GM03348 (cell line): ENCODE measurements around the gene RASD2.
A peak's percentile ranks its signal among the peaks of the same experiment; 100 is the strongest.

Source experiments
- DNase-seq: peaks from one replicate; pipeline ENCODE4 v3.0.0; 2012; ENCODE audit warnings: low spot score

The RASD2 gene

GRCh38 chr22:35582861-35583670 is 42.4 kb downstream of the RASD2 start:
- peak; percentile 88 for DNase-seq

GRCh38 chr22:35586771-35587170 is 46.1 kb downstream of the RASD2 start:
- DNase-seq: no peak

GRCh38 chr22:35587447-35587870 is 46.8 kb downstream of the RASD2 start:
- DNase-seq: no peak

DNA sequence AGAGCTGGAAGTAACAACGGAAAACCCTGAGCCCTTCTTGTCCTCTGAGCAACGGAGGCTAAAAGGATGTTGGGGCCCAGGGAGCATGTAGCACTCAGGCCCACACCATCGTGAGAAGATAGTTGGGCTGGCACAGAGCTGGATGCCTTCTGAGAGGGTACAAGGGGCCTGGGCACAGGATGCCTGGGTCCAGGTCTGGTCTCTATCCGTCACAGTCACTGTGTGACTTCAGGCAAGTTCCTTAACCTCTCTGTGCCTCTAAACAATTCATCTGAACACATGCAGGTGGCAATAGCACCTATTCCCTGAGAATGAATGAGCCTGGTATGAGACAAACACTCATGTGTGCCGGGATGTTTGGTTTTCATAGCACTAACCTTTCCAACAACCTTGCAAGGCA is 47.3 kb downstream of the RASD2 start:
- no peak for DNase-seq

DNA sequence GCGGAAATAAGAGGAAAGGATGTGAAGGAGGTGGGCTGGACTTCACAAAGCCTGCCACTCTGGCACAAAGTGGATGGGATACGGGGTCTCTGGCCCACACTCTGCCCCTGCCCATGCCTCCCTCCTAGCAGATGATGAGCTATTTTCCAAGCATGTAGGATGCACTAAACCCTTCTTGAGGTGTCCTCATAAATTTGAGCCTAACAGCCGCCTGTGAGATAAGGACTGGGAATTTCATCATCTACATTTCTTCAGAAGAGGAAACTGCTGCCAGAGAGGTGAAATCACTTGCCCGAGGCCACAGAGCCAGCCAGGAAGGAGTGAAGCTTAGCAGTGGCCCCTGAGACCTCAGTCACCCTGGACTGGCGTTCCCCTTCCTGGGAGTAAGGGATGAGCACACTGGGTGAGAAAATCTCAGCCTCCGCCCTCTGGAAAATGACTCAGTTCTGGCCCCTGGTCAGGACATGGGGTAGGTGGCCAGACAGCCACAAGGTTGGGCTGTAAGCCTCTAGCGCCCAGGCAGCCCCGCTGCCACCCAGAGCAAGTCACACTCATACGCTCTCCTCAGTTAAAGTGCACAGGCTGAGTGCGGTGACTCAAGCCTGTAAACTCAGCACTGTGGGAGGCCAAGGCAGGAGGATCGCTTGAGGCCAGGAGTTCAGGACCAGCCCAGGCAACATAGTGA is 48.6 kb downstream of the RASD2 start:
- DNase-seq: peak; percentile 88

GRCh38 chr22:35589756-35590093 is 49.1 kb downstream of the RASD2 start:
- no peak for DNase-seq

GRCh38 chr22:35590634-35591295 is 50.1 kb downstream of the RASD2 start:
- DNase-seq: no peak

DNA sequence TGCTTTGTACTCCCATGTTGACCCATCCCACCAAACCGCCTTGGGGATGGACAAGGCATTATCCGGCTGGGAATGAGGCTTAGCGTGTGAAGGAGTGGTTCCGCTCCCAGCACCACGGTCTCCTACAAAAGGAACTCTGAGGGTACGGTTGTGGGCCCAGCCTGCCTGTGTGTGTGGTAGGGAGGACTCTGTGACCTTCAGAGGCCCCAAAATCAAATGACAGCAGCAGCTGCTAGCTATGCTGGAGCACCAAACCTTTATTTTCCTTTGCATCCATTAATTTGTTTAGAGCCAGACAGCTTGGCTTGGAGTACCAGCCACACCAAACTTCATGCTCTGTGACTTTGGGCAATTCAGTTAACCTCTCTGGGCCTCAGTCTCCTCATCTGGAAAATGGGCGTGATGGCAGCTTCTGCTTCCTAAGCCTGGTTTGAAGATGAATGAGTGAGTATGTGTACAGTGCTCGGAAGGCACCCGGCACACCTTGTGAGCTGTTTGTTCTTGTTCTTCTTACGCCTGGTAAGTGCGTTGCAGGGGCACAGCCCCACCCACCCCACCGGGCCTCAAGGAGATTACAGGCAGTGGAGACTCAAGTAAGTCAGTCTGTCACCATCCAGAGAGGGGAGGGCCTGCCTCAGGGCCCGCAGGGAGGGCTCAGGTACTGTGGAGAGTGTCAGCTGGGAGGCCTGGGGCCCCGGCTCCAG is 51.2 kb downstream of the RASD2 start:
- DNase-seq: no peak

GRCh38 chr22:35592418-35592967 is 51.9 kb downstream of the RASD2 start:
- no peak for DNase-seq

DNA sequence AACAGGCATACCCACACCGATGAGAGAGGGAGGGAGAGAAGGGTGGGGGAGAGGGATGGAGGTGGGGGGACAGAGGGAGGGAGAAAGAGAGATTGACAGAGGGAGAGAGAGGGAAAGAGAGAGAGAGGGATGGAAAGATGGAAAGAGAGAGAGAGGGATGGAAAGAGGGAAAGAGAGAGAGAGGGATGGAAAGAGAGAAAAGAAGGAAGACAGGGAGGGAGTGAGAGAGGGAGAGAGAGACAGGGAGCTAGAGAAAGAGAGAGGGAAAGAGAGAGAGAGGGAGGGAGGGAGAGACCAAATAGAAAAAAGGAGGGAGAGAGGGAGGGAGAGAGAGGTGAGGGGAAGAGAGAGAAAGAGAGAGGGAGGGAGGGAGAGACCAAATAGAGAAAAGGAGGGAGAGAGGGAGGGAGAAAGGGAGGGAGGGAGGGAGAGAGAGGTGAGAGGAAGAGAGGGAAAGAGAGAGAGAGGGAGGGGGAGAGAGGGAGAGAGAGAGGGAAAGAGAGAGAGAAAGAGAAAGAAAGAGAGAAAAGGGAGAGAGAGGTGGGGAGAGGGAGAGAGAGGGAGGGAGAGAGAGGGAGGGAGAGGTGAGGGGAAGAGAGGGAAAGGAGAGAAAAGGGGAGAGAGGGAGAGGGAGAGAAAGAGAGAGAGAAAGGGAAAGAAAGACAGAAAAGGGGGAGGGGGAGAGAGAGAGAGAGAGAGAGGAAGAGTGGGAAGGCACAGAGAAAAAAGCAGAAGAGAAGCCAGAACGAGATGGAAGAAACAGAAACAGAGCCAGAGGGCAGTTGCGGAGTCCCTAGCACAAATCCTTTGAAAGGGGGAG is 52.6 kb downstream of the RASD2 start:
- DNase-seq: no peak

- no peak for DNase-seq
Measured at GRCh38 chr22:35593891-35594470, 53.4 kb downstream of the RASD2 start.

DNA sequence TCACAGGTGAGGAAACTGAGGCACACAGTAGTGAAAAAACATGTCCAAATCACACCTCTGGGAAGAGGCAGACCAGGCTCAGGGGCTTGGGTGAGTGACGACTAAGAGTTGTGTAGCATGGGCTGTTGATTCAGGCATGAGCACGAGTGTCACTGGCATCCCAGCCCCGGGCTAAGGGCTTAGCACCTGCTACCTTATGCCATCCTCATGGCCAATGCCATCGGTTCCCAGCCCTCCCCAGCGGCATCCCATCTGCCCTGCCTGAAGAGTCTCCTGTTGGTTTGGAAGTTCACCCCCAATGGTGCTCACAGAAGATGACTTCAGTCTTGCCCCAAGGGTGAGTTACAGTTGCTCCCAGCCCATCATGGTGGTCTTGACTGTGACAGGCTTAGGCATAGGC is 54.1 kb downstream of the RASD2 start:
- no peak for DNase-seq

- no peak for DNase-seq
Measured at GRCh38 chr22:35596821-35597220, 56.2 kb downstream of the RASD2 start.

DNA sequence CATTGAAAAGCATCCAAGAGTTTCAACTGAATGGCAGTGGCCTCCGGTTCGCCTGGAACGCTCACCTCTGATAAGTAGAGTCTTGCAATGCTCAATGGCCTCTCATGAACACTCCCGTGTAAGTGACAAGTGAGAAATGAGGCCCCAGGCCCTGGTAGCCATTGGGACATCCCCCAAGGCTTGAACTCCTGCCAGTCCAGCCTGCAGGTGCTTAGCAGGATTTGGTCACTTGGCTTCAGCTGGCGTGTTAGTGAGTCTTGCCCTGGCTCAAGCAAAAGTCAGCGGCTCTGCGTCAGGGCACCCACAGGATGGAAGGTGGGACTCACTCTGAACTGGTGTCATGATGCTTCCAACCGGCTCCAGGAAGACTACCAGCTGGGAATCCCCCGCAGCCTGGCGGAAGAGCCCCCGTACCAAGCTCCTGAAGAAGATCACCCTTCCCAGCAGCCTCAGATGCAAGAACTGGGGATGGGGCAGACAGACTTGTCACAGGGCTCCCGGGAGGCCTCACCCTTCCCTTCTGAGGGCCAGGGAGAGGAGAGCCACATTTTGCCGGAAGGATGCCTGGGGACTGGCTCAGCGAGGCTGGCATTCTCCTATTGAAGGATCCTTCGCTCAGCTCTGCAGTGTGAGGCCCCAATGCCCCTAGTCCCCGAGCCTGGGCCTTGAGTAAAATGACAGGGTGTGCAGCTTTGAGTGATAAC is 57.2 kb downstream of the RASD2 start:
- no peak for DNase-seq

GRCh38 chr22:35598396-35598710 is 57.7 kb downstream of the RASD2 start:
- DNase-seq: no peak

GRCh38 chr22:35599364-35599763 is 58.7 kb downstream of the RASD2 start:
- no peak for DNase-seq

GRCh38 chr22:35600476-35600875 is 59.8 kb downstream of the RASD2 start:
- DNase-seq: no peak

- DNase-seq: no peak
Measured at GRCh38 chr22:35601013-35601580, 60.5 kb downstream of the RASD2 start.

GRCh38 chr22:35601743-35602615 is 61.3 kb downstream of the RASD2 start:
- peak; percentile 71 for DNase-seq
